ENCODE data around the gene ABR. TPM values are rescaled to one million over a fixed set of nuclear protein-coding genes. Genes with fewer than 3 reads are reported as not detected.
"Not testable (repeated sequence)": the region's sequence is repeated elsewhere in the genome, so short reads cannot be mapped to it uniquely, and the experiment has no call there.

The ABR gene
- total RNA-seq, 1 donor from 2014 or later = 66.7 TPM

- no peak overlapping the region for H3K4me3 Mint-ChIP-seq
- no peaks in the 10 kb centered on the region for H3K9me3 Mint-ChIP-seq
- intact Hi-C loops (cut with micrococcal nuclease) = no loop called here
- peaks cover 3% of the 10 kb centered on the region for H3K27me3 Mint-ChIP-seq (ENCODE audit: insufficient read depth)
- no peaks in the 10 kb centered on the region for H3K36me3 Mint-ChIP-seq (ENCODE audit: low read depth)
- DNase-seq (ENCODE audit: low spot score) = no peak
- no peaks in the 10 kb centered on the region for H3K4me1 Mint-ChIP-seq (ENCODE audit: low read depth)
- no peak overlapping the region for H3K27ac Mint-ChIP-seq
These were observed 36.7 kb upstream of the ABR start for GRCh38 chr17:1216217-1217088.

GRCh38 chr17:1212946-1213345, 33.2 kb upstream of the ABR start:
- no peaks in the 10 kb centered on the region for H3K4me1 Mint-ChIP-seq (ENCODE audit: low read depth)
- no peak overlapping the region for H3K4me3 Mint-ChIP-seq
- H3K27me3 Mint-ChIP-seq (ENCODE audit: insufficient read depth) = peaks cover 11% of the 10 kb centered on the region
- H3K27ac Mint-ChIP-seq = no peak overlapping the region
- no peaks in the 10 kb centered on the region for H3K36me3 Mint-ChIP-seq (ENCODE audit: low read depth)
- no peak for DNase-seq (ENCODE audit: low spot score)
- H3K9me3 Mint-ChIP-seq = no peaks in the 10 kb centered on the region
- intact Hi-C loops (cut with micrococcal nuclease) = no loop called here

DNA sequence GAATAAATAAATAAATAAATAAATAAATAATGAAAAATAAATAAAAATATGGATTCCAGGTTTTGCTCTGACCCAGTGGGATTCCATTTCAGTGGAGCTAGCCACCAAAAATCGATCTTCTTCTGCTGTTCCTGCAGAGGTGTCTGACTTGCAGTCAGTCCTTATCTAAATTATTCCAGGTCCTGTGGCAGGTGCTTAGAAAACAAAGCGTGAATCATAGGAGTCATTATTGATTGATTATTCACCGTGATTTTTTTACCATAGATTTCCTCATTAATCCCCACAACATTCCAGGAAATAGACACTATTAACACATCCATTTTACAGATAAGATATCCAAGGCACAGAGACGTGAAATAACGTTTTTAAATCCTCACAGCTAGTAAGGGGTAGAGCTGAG, 31.5 kb upstream of the ABR start:
- H3K27me3 Mint-ChIP-seq (ENCODE audit: insufficient read depth) = peaks cover 13% of the 10 kb centered on the region
- no peak for DNase-seq (ENCODE audit: low spot score)
- no peaks in the 10 kb centered on the region for H3K4me1 Mint-ChIP-seq (ENCODE audit: low read depth)
- no peaks in the 10 kb centered on the region for H3K9me3 Mint-ChIP-seq
- no peak overlapping the region for H3K4me3 Mint-ChIP-seq
- H3K27ac Mint-ChIP-seq = no peak overlapping the region
- intact Hi-C loops (cut with micrococcal nuclease) = no loop called here
- no peaks in the 10 kb centered on the region for H3K36me3 Mint-ChIP-seq (ENCODE audit: low read depth)

DNA sequence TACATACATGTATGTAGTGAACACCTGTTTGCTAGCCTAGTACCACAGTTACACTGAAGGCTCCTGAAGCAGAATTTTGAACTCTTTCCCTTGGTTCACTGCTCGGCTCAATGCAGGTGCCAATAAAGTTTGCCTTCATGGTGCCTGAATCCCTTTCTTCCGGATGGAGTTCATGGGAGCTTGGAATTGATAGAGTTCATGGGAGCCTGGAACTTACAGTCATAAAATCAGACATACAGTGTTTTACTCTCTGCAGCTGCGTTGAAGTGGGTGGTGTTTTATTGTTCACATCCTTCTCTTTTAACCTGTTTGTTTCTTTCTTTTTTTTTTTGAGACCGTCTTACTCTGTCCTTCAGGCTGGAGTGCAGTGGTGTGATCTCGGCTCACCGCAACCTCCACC, 29.2 kb upstream of the ABR start:
- Mint-ChIP-seq H3K36me3 (ENCODE audit: low read depth) (no peaks in the 10 kb centered on the region), H3K9me3 (no peaks in the 10 kb centered on the region)
- DNase-seq (ENCODE audit: low spot score) = no peak

DNA sequence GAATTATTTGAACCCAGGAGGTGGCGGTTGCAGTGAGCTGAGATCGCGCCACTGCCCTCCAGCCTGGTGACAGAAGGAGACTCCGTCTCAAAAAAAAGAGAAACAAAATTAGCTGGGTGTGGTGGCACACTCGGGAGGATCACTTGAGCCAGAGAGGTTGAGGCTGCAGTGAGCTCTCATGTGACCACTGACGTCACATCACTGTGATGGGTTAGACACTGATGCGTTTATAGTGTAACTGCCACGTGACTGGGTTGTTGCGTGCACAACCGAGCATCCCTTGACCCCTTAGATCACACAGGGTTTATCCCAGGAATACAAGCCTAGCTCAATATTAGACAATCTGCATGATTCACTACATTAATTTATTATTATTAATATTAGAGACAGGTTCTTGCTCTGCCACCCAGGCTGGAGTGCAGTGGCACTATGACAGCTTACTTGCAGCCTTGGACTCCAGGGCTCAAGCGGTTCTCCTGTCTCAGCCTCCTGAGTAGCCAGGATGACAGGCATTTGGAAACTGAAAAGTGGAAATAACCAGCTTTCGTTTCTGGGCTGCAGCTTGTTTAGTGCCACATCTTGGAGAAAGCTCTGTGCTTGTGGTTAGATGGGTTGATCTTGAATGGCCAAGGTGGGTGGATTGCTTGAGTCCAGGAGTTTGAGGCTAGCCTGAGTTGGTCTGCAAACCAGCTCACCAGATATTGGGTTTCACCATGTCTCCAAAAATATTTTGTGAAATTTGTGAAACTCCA, 26.4 kb upstream of the ABR start:
- intact Hi-C loops (cut with micrococcal nuclease) = no loop called here
- H3K27me3 Mint-ChIP-seq (ENCODE audit: insufficient read depth) = peaks cover 13% of the 10 kb centered on the region
- H3K9me3 Mint-ChIP-seq = no peaks in the 10 kb centered on the region
- no peak for DNase-seq (ENCODE audit: low spot score)
- no peaks in the 10 kb centered on the region for H3K36me3 Mint-ChIP-seq (ENCODE audit: low read depth)
- H3K4me3 Mint-ChIP-seq = no peak overlapping the region
- H3K27ac Mint-ChIP-seq = no peak overlapping the region
- H3K4me1 Mint-ChIP-seq (ENCODE audit: low read depth) = peaks cover 10% of the 10 kb centered on the region

More for the DNA sequence above, 29.2 kb upstream of the ABR start:
- H3K27me3 Mint-ChIP-seq (ENCODE audit: insufficient read depth) = peaks cover 13% of the 10 kb centered on the region
- no peaks in the 10 kb centered on the region for H3K4me1 Mint-ChIP-seq (ENCODE audit: low read depth)
- no peak overlapping the region for H3K27ac Mint-ChIP-seq
- no peak overlapping the region for H3K4me3 Mint-ChIP-seq
- intact Hi-C loops (cut with micrococcal nuclease) = no loop called here

- no peak overlapping the region for H3K4me3 Mint-ChIP-seq
- H3K36me3 Mint-ChIP-seq (ENCODE audit: low read depth) = peaks cover 2% of the 10 kb centered on the region
- peaks cover 3% of the 10 kb centered on the region for H3K27me3 Mint-ChIP-seq (ENCODE audit: insufficient read depth)
- intact Hi-C loops (cut with micrococcal nuclease) = loop anchor here (2.0 kb wide), 1 partner anchor 23 kb away; no protein-coding TSS in a partner anchor
- H3K9me3 Mint-ChIP-seq = no peaks in the 10 kb centered on the region
- H3K4me1 Mint-ChIP-seq (ENCODE audit: low read depth) = peaks cover 23% of the 10 kb centered on the region
- DNase-seq (ENCODE audit: low spot score) = no peak
- H3K27ac Mint-ChIP-seq = peak overlapping the region; percentile 48
These were observed 24.1 kb upstream of the ABR start for GRCh38 chr17:1203967-1204291.

GRCh38 chr17:1203111-1203966, 23.6 kb upstream of the ABR start:
- H3K27ac Mint-ChIP-seq = peak overlapping the region; percentile 34
- intact Hi-C loops (cut with micrococcal nuclease) = loop anchor here (2.0 kb wide), 1 partner anchor 23 kb away; no protein-coding TSS in a partner anchor

GRCh38 chr17:1202291-1202690, 22.5 kb upstream of the ABR start:
- Mint-ChIP-seq H3K4me1 (ENCODE audit: low read depth) (peaks cover 34% of the 10 kb centered on the region), H3K27ac (no peak overlapping the region), H3K36me3 (ENCODE audit: low read depth) (peaks cover 2% of the 10 kb centered on the region), H3K4me3 (no peak overlapping the region), H3K9me3 (no peaks in the 10 kb centered on the region), H3K27me3 (ENCODE audit: insufficient read depth) (no peaks in the 10 kb centered on the region)
- intact Hi-C loops (cut with micrococcal nuclease) = loop anchor here (2.0 kb wide), 1 partner anchor 21 kb away; no protein-coding TSS in a partner anchor
- no peak for DNase-seq (ENCODE audit: low spot score)

More at GRCh38 chr17:1203111-1203966, 23.6 kb upstream of the ABR start:
- peaks cover 2% of the 10 kb centered on the region for H3K36me3 Mint-ChIP-seq (ENCODE audit: low read depth)
- H3K4me1 Mint-ChIP-seq (ENCODE audit: low read depth) = peaks cover 24% of the 10 kb centered on the region
- H3K4me3 Mint-ChIP-seq = no peak overlapping the region
- H3K27me3 Mint-ChIP-seq (ENCODE audit: insufficient read depth) = peaks cover 3% of the 10 kb centered on the region
- no peaks in the 10 kb centered on the region for H3K9me3 Mint-ChIP-seq
- DNase-seq (ENCODE audit: low spot score) = no peak

- peak overlapping the region; percentile 86 for H3K27ac Mint-ChIP-seq
- intact Hi-C loops (cut with micrococcal nuclease) = no loop called here
- H3K36me3 Mint-ChIP-seq (ENCODE audit: low read depth) = peaks cover 2% of the 10 kb centered on the region
- peak overlapping the region; percentile 51 for H3K4me3 Mint-ChIP-seq
- no peak for DNase-seq (ENCODE audit: low spot score)
- no peaks in the 10 kb centered on the region for H3K9me3 Mint-ChIP-seq
- peaks cover 36% of the 10 kb centered on the region for H3K4me1 Mint-ChIP-seq (ENCODE audit: low read depth)
- no peaks in the 10 kb centered on the region for H3K27me3 Mint-ChIP-seq (ENCODE audit: insufficient read depth)
These were observed 21.4 kb upstream of the ABR start for GRCh38 chr17:1201132-1201702.

GRCh38 chr17:1199271-1199743, 19.5 kb upstream of the ABR start:
- intact Hi-C loops (cut with micrococcal nuclease); DNase-seq (ENCODE audit: low spot score); H3K36me3 Mint-ChIP-seq (ENCODE audit: low read depth); H3K4me3 Mint-ChIP-seq; H3K27me3 Mint-ChIP-seq (ENCODE audit: insufficient read depth); H3K9me3 Mint-ChIP-seq; H3K27ac Mint-ChIP-seq: not testable (repeated sequence)
- peaks cover 36% of the 10 kb centered on the region for H3K4me1 Mint-ChIP-seq (ENCODE audit: low read depth)

DNA sequence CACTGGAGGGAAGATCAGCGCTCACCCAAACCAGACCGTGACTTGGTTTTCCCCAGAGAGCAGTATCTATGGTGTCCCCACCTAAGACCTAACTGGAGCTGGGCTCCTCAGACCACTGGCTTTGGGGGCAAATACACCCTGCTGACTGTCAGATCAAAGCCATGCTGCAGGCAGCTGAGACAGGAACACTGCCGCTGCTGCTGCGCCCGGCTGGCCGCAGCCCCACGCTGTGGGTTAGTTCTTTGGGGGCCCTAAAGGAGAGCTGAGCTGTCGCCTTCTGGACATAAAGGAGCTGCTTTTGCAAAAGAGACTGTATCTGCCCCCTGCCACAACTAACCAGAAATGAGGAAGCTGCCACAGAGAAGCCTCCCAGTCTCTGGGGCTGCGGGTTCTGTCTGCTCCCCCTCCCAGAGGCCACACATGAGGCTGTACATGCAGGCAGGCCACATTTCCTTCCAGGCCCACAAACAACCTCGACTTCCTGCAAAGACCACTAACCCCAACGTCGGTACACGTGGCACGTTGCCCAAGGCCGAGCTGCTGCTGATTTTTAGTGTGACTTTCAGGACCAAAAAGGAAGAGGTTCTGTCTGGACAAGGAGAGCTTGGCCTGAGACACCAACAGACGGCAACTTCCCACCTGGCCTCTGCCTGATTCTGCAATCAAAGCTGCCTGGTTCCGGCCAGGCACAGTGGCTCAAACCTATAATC, 18.2 kb upstream of the ABR start:
- H3K27me3 Mint-ChIP-seq (ENCODE audit: insufficient read depth) = no peaks in the 10 kb centered on the region
- peak; percentile 61 for DNase-seq (ENCODE audit: low spot score)
- H3K27ac Mint-ChIP-seq = peak overlapping the region; percentile 77
- intact Hi-C loops (cut with micrococcal nuclease) = no loop called here
- no peak overlapping the region for H3K4me3 Mint-ChIP-seq
- peaks cover 2% of the 10 kb centered on the region for H3K36me3 Mint-ChIP-seq (ENCODE audit: low read depth)
- H3K9me3 Mint-ChIP-seq = no peaks in the 10 kb centered on the region
- peaks cover 36% of the 10 kb centered on the region for H3K4me1 Mint-ChIP-seq (ENCODE audit: low read depth)

- no peak overlapping the region for H3K4me3 Mint-ChIP-seq
- H3K4me1 Mint-ChIP-seq (ENCODE audit: low read depth) = peaks cover 35% of the 10 kb centered on the region
- H3K27ac Mint-ChIP-seq = peak overlapping the region; percentile 77
- no peaks in the 10 kb centered on the region for H3K27me3 Mint-ChIP-seq (ENCODE audit: insufficient read depth)
- H3K36me3 Mint-ChIP-seq (ENCODE audit: low read depth) = peaks cover 2% of the 10 kb centered on the region
- DNase-seq (ENCODE audit: low spot score) = no peak
- intact Hi-C loops (cut with micrococcal nuclease) = no loop called here
- H3K9me3 Mint-ChIP-seq = no peaks in the 10 kb centered on the region
These were observed 17.6 kb upstream of the ABR start for GRCh38 chr17:1197379-1197778.
